Vagina (tissue), 2 donors: ENCODE results near the gene IL17D. TPM values are rescaled to one million over a fixed set of nuclear protein-coding genes. Genes with fewer than 3 reads are reported as not detected.

Source experiments
- DNase-seq, 2 donors: peaks; one replicate each; pipeline ENCODE4 v3.0.0-alpha.2; 2017; ENCODE audit errors: extremely low spot score in 2 of 2
- H3K27ac ChIP-seq: fragments of 200-600 bp; sonication (generic); one replicate; pipeline ENCODE4 v1.5.1; 2019
- H3K27me3 ChIP-seq: fragments of 200-600 bp; sonication (generic); one replicate; pipeline ENCODE4 v1.5.1; 2019
- H3K36me3 ChIP-seq, 2 donors: fragments of 200-600 bp; sonication (generic); one replicate each; pipeline ENCODE4 v1.5.1; 2017 to 2019
- H3K4me1 ChIP-seq: fragments of 200-600 bp; sonication (generic); one replicate; pipeline ENCODE4 v1.5.1; 2019
- H3K4me3 ChIP-seq, 2 donors: fragments of 200-600 bp; sonication (generic); 1 replicate in 1 of 2; 2 replicates in 1 of 2; pipeline ENCODE4 v1.5.1; 2016 to 2019
- H3K9me3 ChIP-seq: fragments of 200-600 bp; sonication (generic); one replicate; pipeline ENCODE4 v1.5.1; 2019
- CTCF ChIP-seq, 3 experiments: fragments of 450-650 bp in 2 of 3; fragments of 200-600 bp in 1 of 3; sonication (generic) in 1 of 3; IDR thresholded peaks; one replicate each; pipeline ENCODE4 v1.5.1; 2017 to 2019; ENCODE audit warnings: antibody characterized with exemption in 3 of 3, mild to moderate bottlenecking in 2 of 3, moderate library complexity in 2 of 3
- POLR2A ChIP-seq, 2 donors: fragments of 450-650 bp; IDR thresholded peaks; one replicate each; pipeline ENCODE4 v1.6.1; 2017; ENCODE audit warnings: antibody characterized with exemption in 2 of 2, mild to moderate bottlenecking in 2 of 2, moderate library complexity in 2 of 2
- POLR2AphosphoS5 ChIP-seq, 2 donors: sonication (generic); formaldehyde crosslinking; IDR thresholded peaks; one replicate each; pipeline ENCODE4 v1.9.0; 2017; ENCODE audit warnings: antibody characterized with exemption in 2 of 2, mild to moderate bottlenecking in 2 of 2, low read depth in 1 of 2; ENCODE audit not compliant: insufficient read depth in 1 of 2
- intact Hi-C: fragments of 100-400 bp; cut with DNase I; formaldehyde crosslinking; loops from one replicate; pipeline ENCODE4 v1.15.1; 2023
- total RNA-seq: library from RNA; depleted of rRNA; stranded (reverse); fragments of >200 nt; gene quantifications from one replicate; pipeline ENCODE4 v1.2.3, GENCODE V29; 2016

Gene IL17D
- total RNA-seq, 1 donor from 2014 or later, result 3.7 TPM

GRCh38 chr13:20769834-20770233 is 66.3 kb downstream of the IL17D start:
- no peaks in the 10 kb centered on the region for H3K9me3 ChIP-seq
- no peaks in the 10 kb centered on the region for H3K27me3 ChIP-seq
- no peak overlapping the region for H3K27ac ChIP-seq
- peaks cover 7% of the 10 kb centered on the region for H3K4me1 ChIP-seq
- intact Hi-C loops, result loop anchor here (10.0 kb wide), 1 partner anchor 65 kb away; the partner anchor contains the start of gene IL17D
- TF ChIP-seq CTCF (IDR thresholded peaks at IDR 0.05), result no peak
- TF ChIP-seq POLR2AphosphoS5 (IDR thresholded peaks at IDR 0.05; ENCODE audit: insufficient read depth in 1 of 2, low read depth in 1 of 2), result no peak
- no peak for TF ChIP-seq POLR2A (IDR thresholded peaks at IDR 0.05)
- no peak overlapping the region for H3K4me3 ChIP-seq
- DNase-seq, result no peak
- H3K36me3 ChIP-seq, result peaks cover 0 to 18% of the 10 kb centered on the region in 2 donors

Other genes with a start within 250 kb of the IL17D start
- gene CRYL1, start 177.8 kb upstream of the IL17D start, total RNA-seq, result 35.4 TPM
- gene IFT88, start 136.5 kb upstream of the IL17D start, total RNA-seq, result 6.9 TPM
- 6.9 TPM for gene EEF1AKMT1, start 70.3 kb downstream of the IL17D start, total RNA-seq
- gene XPO4, start 199.0 kb downstream of the IL17D start, total RNA-seq, result 17.7 TPM